ENCODE data around the gene IL13.

DNA sequence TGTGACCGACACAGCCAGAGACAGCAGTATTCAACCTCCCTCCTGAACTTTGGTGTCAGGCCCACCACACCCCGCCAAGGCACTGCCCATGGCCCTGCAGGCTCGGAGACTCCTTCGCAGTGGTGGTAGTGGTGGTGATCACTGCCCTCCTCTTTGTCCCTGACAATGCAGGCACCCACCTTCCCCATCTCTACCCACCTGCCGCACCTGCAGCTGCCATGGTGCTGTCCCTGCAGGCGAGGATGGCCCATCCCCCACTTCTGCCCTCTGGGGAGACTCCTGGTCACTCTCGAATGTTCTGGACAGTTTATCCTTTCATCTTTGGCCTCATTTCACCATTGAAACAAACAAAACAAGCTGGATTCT lies 11.5 kb downstream of the IL13 start:
- TF ChIP-seq, protein P1, sequence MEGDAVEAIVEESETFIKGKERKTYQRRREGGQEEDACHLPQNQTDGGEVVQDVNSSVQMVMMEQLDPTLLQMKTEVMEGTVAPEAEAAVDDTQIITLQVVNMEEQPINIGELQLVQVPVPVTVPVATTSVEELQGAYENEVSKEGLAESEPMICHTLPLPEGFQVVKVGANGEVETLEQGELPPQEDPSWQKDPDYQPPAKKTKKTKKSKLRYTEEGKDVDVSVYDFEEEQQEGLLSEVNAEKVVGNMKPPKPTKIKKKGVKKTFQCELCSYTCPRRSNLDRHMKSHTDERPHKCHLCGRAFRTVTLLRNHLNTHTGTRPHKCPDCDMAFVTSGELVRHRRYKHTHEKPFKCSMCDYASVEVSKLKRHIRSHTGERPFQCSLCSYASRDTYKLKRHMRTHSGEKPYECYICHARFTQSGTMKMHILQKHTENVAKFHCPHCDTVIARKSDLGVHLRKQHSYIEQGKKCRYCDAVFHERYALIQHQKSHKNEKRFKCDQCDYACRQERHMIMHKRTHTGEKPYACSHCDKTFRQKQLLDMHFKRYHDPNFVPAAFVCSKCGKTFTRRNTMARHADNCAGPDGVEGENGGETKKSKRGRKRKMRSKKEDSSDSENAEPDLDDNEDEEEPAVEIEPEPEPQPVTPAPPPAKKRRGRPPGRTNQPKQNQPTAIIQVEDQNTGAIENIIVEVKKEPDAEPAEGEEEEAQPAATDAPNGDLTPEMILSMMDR (IDR thresholded peaks at IDR 0.05) = no peak
- no peak for TF ChIP-seq POLR2A (IDR thresholded peaks at IDR 0.05)
